GM12878 (cell line): ENCODE results near the gene SMIM31. TPM values are rescaled to one million over a fixed set of nuclear protein-coding genes. Genes with fewer than 3 reads are reported as not detected.

Experiments
- ATAC-seq: fragments of 200-7000 bp; cut with Tn5 transposase; 3 replicates; pipeline ENCODE4 v1.9.1; 2020; ENCODE audit warnings: mild to moderate bottlenecking, moderate library complexity
- BruUV-seq: library from RNA; stranded (reverse); fragments of 400-500 nt; replicated peaks from 2 replicates; lab custom pipeline; 2021; lab: Mats Ljungman, UMichigan
- CTCF ChIA-PET: fragments of 300-600 bp; sonication (Branson Sonifier 250); formaldehyde crosslinking; extraction: SDS; loops from one replicate; lab custom pipeline; 2021; ENCODE audit warnings: inconsistent platforms; lab: Yijun Ruan, JAX
- POLR2A ChIA-PET: fragments of 350-600 bp; formaldehyde crosslinking; extraction: SDS; loops from one replicate; lab custom pipeline; 2021; ENCODE audit warnings: inconsistent platforms; lab: Charles Lee
- RAD21 ChIA-PET: fragments of 300-600 bp; sonication (Branson Sonifier 250); formaldehyde crosslinking; loops from one replicate; lab custom pipeline; 2023; ENCODE audit warnings: antibody characterized with exemption; ENCODE audit not compliant: unreplicated experiment; lab: Charles Lee
- SMC1A ChIA-PET: fragments of 300-600 bp; sonication (Branson Sonifier 250); formaldehyde crosslinking; loops from one replicate; lab custom pipeline; 2023; ENCODE audit not compliant: unreplicated experiment, uncharacterized antibody; lab: Charles Lee
- DNase-seq: peaks from one replicate; pipeline ENCODE4 v3.0.0-alpha.2; 2011; ENCODE audit warnings: low read depth, low spot score
- FAIRE-seq: peaks from 3 replicates; lab custom pipeline; 2011; peaks lifted over from hg19 to GRCh38; lab: Jason Lieb, UNC
- H2AFZ ChIP-seq: 2 replicates; pipeline ENCODE4 v1.6.0; 2011; ENCODE audit warnings: low read depth, low read length, control low read depth; ENCODE audit not compliant: control insufficient read depth
- H3K27ac ChIP-seq: 2 replicates; pipeline ENCODE4 v1.5.1; 2011; ENCODE audit warnings: control low read depth; ENCODE audit not compliant: control insufficient read depth, insufficient read depth
- H3K27me3 ChIP-seq, 2 experiments: replicated peaks in 1 of 2; 2 replicates each; pipeline versions ENCODE4 v1.6.0 to v1.6.1; 2011; ENCODE audit warnings: low read length in 1 of 2; ENCODE audit not compliant: control insufficient read depth in 2 of 2, insufficient read depth in 2 of 2
- H3K36me3 ChIP-seq, 2 experiments: 2 replicates each; pipeline ENCODE4 v1.5.1; 2011; ENCODE audit warnings: low read length in 1 of 2; ENCODE audit not compliant: control insufficient read depth in 2 of 2, insufficient read depth in 2 of 2
- H3K4me1 ChIP-seq: 2 replicates; pipeline ENCODE4 v1.6.1; 2011; ENCODE audit warnings: mild to moderate bottlenecking, low read length, moderate library complexity, mixed read lengths; ENCODE audit not compliant: control insufficient read depth, insufficient read depth
- H3K4me2 ChIP-seq: 2 replicates; pipeline ENCODE4 v1.6.0; 2011; ENCODE audit warnings: control low read depth; ENCODE audit not compliant: control insufficient read depth, insufficient read depth
- H3K4me3 ChIP-seq: fragments of 200-600 bp; sonication (generic); 2 replicates; pipeline ENCODE4 v1.5.1; 2016
- H3K79me2 ChIP-seq: 2 replicates; pipeline ENCODE4 v1.6.0; 2011; ENCODE audit warnings: low read length; ENCODE audit not compliant: control insufficient read depth, insufficient read depth
- H3K9ac ChIP-seq: 2 replicates; pipeline ENCODE4 v1.8.0; 2011; ENCODE audit warnings: low read length, control low read depth, mixed read lengths; ENCODE audit not compliant: control insufficient read depth, insufficient read depth
- H3K9me3 ChIP-seq: replicated peaks from 3 replicates; pipeline ENCODE4 v1.5.1; 2011; ENCODE audit warnings: mild to moderate bottlenecking, low read length; ENCODE audit not compliant: control insufficient read depth, insufficient read depth
- H4K20me1 ChIP-seq: 2 replicates; pipeline ENCODE4 v1.6.0; 2011; ENCODE audit not compliant: control insufficient read depth, insufficient read depth
- EP300 ChIP-seq, 2 experiments: fragments of 150-350 bp in 1 of 2; IDR thresholded peaks; 2 replicates each; pipeline ENCODE4 v1.6.1; 2011 to 2012; ENCODE audit warnings: low read depth in 2 of 2, low read length in 2 of 2, borderline replicate concordance in 1 of 2, improper control_type of control experiment in 1 of 2, inconsistent platforms in 1 of 2; ENCODE audit not compliant: control insufficient read depth in 1 of 2
- HDAC6 ChIP-seq: fragments of 200-600 bp; sonication (generic); IDR thresholded peaks from one replicate; pipeline ENCODE4 v1.8.0; 2017; ENCODE audit warnings: antibody characterized with exemption; ENCODE audit not compliant: unreplicated experiment
- IKZF1 ChIP-seq: fragments of 450-650 bp; conservative IDR thresholded peaks from 2 replicates; pipeline ENCODE4 v1.6.1; 2017; ENCODE audit warnings: antibody characterized with exemption, mild to moderate bottlenecking
- KDM1A ChIP-seq: fragments of 200-600 bp; sonication (generic); IDR thresholded peaks from 2 replicates; pipeline ENCODE4 v1.6.1; 2016; ENCODE audit warnings: borderline replicate concordance
- PAX5 ChIP-seq: IDR thresholded peaks from 2 replicates; pipeline ENCODE4 v1.6.1; 2011; ENCODE audit warnings: low read depth, low read length, borderline replicate concordance
- PAX8 ChIP-seq: fragments of 450-650 bp; IDR thresholded peaks from 2 replicates; pipeline ENCODE4 v1.6.1; 2017; ENCODE audit warnings: mild to moderate bottlenecking, moderate library complexity
- RAD21 ChIP-seq: IDR thresholded peaks from 2 replicates; pipeline ENCODE4 v1.6.1; 2011; ENCODE audit warnings: mild to moderate bottlenecking, low read depth, low read length, moderate library complexity; ENCODE audit not compliant: insufficient read depth
- SMC3 ChIP-seq: IDR thresholded peaks from 2 replicates; pipeline ENCODE4 v1.6.1; 2011; ENCODE audit warnings: low read length, improper control_type of control experiment, borderline replicate concordance
- TCF3 ChIP-seq: IDR thresholded peaks from 2 replicates; pipeline ENCODE4 v1.6.1; 2012; ENCODE audit warnings: low read depth, mild to moderate bottlenecking, low read length, borderline replicate concordance; ENCODE audit not compliant: insufficient read depth
- YY1 ChIP-seq: IDR thresholded peaks from 2 replicates; pipeline ENCODE4 v1.6.1; 2011; ENCODE audit warnings: low read depth, mild to moderate bottlenecking, low read length
- ZBTB4 ChIP-seq: fragments of 450-650 bp; formaldehyde crosslinking; IDR thresholded peaks from 2 replicates; pipeline ENCODE4 v1.4.0; 2022; ENCODE audit warnings: mild to moderate bottlenecking, moderate library complexity
- WGBS: methylation state at CpG from one replicate; pipeline ENCODE4 v1.1.6; 2016; ENCODE audit warnings: low lambda C conversion rate; ENCODE audit not compliant: insufficient replicate concordance, insufficient coverage; ENCODE audit errors: missing lambda C conversion rate; 5-methylcytosine and 5-hydroxymethylcytosine counted together
- in situ Hi-C: fragments of 300-500 bp; cut with MboI; formaldehyde crosslinking; loops from 9 replicates; pipeline ENCODE4 v1.14.3; 2018; ENCODE audit warnings: mixed read lengths
- intact Hi-C: fragments of 100-400 bp; cut with micrococcal nuclease; formaldehyde crosslinking; loops from one replicate; pipeline ENCODE4 v1.14.2; 2022; ENCODE audit not compliant: unreplicated experiment
- polyA plus RNA-seq, 11 experiments: library from polyadenylated mRNA; depleted of rRNA in 4 of 11; unstranded in 6 of 11; stranded (reverse) in 5 of 11; fragments of >200 nt; fragmentation: Nextera tagmentation in 4 of 11; fragmentation: Illumina TruSeq in 1 of 11; extraction: Ambion mirVana in 4 of 11; extraction: Trizol in 1 of 11; gene quantifications; 1 replicate in 1 of 11; 2 replicates in 10 of 11; pipeline versions ENCODE4 v1.2.1 to v1.2.3, GENCODE V29; 2011 to 2016; ENCODE audit warnings: inconsistent platforms in 2 of 11, missing spikeins in 2 of 11, low read depth in 1 of 11
- total RNA-seq, 4 experiments: library from RNA; depleted of rRNA in 3 of 4; stranded (reverse); fragments of >200 nt in 3 of 4; fragmentation: Illumina TruSeq in 1 of 4; extraction: Trizol in 1 of 4; gene quantifications; 2 replicates each; pipeline versions ENCODE4 v1.2.1 to v1.2.3, GENCODE V29; 2013 to 2021
- TF ChIP-seq, protein P1 (sequence below): IDR thresholded peaks from 2 replicates; pipeline ENCODE4 v1.6.1; 2012; ENCODE audit warnings: low read depth, low read length, improper control_type of control experiment
- TF ChIP-seq, protein P2 (sequence below): fragments of 450-650 bp; IDR thresholded peaks from 2 replicates; pipeline ENCODE4 v1.6.1; 2017; ENCODE audit warnings: mild to moderate bottlenecking, moderate library complexity

SMIM31 gene
- total and polyA plus RNA-seq, 10 of the 15 experiments (the other 5 are each of a cell fraction or from before 2014, with no cell fraction given) = not detected

DNA sequence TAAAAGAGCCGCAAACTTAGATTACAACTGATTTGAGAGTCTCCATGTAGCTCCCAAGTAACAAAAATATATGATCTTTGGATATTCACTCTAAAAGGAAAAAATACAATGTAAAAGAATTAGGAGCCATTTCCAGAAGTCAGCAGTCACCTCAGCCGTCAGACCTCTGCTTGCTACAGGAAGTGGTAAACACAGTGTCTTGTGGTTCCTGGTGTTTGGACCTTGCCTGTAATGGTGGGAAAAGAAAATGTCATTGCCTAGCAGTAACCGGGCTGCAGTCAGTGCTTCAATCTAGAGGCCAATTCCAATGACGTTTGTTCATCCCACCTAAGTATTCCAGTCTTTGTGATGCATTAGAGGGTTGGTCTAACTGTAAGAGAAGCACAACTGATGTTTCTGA lies 28.9 kb upstream of the SMIM31 start:
- H3K9me3 ChIP-seq = no peaks in the 10 kb centered on the region
- ATAC-seq (no peak), FAIRE-seq (no peak), DNase-seq (no peak)
- ChIA-PET POLR2A (no interaction called here), CTCF (no interaction called here), SMC1A (no interaction called here), RAD21 (no interaction called here)
- no TSS peak for BruUV-seq
- 43% methylated on average over 4 of the region's 4 CpGs for WGBS
- H3K27me3 ChIP-seq = no peaks in the 10 kb centered on the region; a peak in 1 of 4 replicates
- TF ChIP-seq SMC3 (no peak), IKZF1 (no peak), PAX8 (no peak), HDAC6 (no peak), RAD21 (no peak), TCF3 (no peak), ZBTB4 (CRISPR knock-in tag) (no peak), EP300 (IDR thresholded peaks at IDR 0.05; ENCODE audit: borderline replicate concordance in 1 of 2, control insufficient read depth in 1 of 2, low read depth in 2 of 2, low read length in 2 of 2) (no peak), YY1 (no peak), PAX5 (no peak), KDM1A (no peak)
- TF ChIP-seq, protein P1, sequence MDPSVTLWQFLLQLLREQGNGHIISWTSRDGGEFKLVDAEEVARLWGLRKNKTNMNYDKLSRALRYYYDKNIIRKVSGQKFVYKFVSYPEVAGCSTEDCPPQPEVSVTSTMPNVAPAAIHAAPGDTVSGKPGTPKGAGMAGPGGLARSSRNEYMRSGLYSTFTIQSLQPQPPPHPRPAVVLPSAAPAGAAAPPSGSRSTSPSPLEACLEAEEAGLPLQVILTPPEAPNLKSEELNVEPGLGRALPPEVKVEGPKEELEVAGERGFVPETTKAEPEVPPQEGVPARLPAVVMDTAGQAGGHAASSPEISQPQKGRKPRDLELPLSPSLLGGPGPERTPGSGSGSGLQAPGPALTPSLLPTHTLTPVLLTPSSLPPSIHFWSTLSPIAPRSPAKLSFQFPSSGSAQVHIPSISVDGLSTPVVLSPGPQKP = no peak
- TF ChIP-seq, protein P2, sequence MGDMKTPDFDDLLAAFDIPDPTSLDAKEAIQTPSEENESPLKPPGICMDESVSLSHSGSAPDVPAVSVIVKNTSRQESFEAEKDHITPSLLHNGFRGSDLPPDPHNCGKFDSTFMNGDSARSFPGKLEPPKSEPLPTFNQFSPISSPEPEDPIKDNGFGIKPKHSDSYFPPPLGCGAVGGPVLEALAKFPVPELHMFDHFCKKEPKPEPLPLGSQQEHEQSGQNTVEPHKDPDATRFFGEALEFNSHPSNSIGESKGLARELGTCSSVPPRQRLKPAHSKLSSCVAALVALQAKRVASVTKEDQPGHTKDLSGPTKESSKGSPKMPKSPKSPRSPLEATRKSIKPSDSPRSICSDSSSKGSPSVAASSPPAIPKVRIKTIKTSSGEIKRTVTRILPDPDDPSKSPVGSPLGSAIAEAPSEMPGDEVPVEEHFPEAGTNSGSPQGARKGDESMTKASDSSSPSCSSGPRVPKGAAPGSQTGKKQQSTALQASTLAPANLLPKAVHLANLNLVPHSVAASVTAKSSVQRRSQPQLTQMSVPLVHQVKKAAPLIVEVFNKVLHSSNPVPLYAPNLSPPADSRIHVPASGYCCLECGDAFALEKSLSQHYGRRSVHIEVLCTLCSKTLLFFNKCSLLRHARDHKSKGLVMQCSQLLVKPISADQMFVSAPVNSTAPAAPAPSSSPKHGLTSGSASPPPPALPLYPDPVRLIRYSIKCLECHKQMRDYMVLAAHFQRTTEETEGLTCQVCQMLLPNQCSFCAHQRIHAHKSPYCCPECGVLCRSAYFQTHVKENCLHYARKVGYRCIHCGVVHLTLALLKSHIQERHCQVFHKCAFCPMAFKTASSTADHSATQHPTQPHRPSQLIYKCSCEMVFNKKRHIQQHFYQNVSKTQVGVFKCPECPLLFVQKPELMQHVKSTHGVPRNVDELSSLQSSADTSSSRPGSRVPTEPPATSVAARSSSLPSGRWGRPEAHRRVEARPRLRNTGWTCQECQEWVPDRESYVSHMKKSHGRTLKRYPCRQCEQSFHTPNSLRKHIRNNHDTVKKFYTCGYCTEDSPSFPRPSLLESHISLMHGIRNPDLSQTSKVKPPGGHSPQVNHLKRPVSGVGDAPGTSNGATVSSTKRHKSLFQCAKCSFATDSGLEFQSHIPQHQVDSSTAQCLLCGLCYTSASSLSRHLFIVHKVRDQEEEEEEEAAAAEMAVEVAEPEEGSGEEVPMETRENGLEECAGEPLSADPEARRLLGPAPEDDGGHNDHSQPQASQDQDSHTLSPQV = no peak
- no peak overlapping the region for H3K9ac ChIP-seq
- no peak overlapping the region for H3K27ac ChIP-seq
- no peak overlapping the region for H3K4me2 ChIP-seq
- H2AFZ ChIP-seq = no peak overlapping the region
- H3K4me1 ChIP-seq = no peaks in the 10 kb centered on the region
- intact Hi-C loops (no loop called here), in situ Hi-C loops (loop anchor here (25.0 kb wide), 1 partner anchor 963 kb away; no protein-coding TSS in a partner anchor)
- H3K79me2 ChIP-seq = no peaks in the 10 kb centered on the region
- no peaks in the 10 kb centered on the region for H4K20me1 ChIP-seq
- H3K4me3 ChIP-seq = no peak overlapping the region
- H3K36me3 ChIP-seq = no peaks in the 10 kb centered on the region
